Stromal cell of bone marrow (primary cell): ENCODE results near the gene DRAM1.
"Not testable (repeated sequence)": the region's sequence is repeated elsewhere in the genome, so short reads cannot be mapped to it uniquely, and the experiment has no call there.

Source experiments
- DNase-seq: peaks from one replicate; pipeline ENCODE4 v3.0.0-alpha.2; 2012; ENCODE audit warnings: low read depth

The DRAM1 gene, protein sequence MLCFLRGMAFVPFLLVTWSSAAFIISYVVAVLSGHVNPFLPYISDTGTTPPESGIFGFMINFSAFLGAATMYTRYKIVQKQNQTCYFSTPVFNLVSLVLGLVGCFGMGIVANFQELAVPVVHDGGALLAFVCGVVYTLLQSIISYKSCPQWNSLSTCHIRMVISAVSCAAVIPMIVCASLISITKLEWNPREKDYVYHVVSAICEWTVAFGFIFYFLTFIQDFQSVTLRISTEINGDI

DNA sequence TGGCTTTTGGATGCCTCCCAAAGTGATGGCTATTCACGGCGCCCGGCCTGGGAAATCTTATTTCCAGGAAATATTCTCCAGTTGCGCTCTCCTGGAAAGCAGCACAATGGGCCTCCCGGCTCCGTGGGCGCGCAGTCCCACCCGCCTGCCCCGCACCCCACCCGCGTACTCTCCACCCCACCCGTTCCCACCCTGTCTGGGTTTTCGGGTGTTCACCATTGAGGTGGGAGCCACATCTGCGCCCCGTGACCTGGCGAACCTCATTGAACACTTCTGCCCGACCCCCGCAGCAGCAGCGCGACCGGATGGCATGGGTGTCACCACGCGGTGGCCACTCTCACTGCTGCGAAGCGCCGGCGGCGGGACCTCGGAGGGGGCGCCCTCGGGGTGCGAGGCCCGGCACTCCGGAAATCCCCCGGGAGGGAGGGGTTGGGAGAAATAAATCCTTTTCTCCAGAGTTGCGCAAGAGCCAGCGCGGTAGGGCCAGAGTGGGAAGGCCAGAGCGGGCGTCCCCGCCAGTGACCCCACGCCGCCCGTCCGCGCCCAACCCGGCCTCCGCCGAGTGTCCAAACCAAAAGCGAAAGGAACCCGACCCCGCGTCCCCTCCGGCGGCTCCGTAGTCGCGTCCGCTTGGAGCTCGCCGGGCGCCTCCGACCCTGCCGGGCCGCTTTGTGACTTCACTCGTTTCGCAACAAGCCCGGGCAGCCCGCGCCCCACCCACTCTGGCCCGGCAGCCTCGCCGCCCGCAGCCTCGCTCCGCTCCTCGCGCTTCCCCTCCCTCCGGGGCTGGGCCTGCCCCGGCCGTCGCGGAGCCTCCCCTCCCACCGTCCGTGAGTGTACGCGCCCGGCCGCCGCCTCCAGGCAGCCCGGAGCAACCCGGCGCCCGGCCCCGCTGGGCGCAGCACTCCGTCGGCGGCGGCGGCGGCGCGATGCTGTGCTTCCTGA, at the start of gene DRAM1:
Gene DRAM1 (plus strand): TSS at position 720 of the 945 bp plus-strand sequence. CDS start 210 bp downstream, at position 930.
- DNase-seq = peak; percentile 83

DNA sequence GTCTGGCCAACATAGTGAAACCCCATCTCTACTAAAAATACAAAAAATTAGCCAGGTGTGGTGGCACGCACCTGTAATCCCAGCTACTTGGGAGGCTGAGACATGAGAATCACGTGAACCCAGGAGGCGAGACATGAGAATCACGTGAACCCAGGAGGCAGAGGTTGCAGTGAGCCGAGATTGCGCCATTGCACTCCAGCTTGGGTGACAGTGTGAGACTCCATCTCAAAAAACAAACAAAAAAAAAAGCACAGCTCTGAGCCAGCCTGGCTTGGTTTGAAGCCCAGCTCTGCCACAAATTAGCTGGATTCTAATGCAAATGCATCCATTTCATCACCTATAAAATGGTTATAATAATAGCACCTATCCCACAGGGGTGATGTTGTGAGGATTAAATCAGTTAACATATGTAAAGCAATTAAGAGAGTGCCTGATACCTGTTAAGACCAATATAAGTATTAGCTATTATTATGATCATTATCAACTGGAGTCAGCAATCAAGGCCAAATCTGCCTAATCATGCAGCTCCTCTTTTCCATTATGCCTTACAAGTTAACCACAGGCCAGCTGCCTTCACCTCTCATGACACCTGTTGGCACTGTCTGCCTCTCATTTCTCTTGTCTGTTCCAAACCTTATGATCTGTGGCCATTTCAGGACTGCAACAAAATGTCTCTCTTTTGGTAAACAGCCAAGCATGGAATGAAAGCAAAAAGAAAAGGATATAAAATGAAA, 48.8 kb upstream of the DRAM1 start:
- DNase-seq = no peak

DNA sequence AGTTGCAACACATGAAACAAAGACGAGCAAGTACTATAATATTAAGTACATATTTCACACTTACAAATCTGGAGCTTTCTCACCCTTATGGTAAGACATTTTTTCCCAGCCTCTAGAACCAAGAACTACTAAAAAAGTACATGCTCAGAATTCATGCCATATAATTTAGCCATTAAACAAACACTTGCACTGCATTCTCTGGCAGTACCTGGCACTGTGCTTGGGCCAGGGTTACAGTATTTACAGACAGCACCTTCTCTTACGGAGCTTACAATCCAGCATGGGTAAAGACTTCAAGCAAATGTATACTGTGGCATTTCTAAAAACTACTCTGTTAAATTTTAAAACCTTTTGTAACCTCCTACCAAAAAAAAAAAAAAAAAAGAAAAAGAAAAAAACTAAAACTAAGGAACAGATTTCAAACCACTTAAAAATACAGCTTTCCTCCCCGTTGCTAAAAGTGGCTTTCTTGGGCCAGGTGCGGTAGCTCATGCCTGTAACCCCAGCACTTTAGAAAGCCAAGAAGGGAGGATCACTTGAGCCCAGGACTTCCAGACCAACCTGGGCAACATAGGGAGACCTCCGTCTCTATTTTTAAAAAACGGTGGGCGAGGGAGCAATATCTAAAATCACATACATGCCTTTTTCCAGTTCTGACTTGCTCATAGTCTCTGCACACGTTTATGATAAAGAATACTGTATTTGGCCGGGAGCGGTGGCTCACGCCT, 47.6 kb upstream of the DRAM1 start:
- DNase-seq = no peak

DNA sequence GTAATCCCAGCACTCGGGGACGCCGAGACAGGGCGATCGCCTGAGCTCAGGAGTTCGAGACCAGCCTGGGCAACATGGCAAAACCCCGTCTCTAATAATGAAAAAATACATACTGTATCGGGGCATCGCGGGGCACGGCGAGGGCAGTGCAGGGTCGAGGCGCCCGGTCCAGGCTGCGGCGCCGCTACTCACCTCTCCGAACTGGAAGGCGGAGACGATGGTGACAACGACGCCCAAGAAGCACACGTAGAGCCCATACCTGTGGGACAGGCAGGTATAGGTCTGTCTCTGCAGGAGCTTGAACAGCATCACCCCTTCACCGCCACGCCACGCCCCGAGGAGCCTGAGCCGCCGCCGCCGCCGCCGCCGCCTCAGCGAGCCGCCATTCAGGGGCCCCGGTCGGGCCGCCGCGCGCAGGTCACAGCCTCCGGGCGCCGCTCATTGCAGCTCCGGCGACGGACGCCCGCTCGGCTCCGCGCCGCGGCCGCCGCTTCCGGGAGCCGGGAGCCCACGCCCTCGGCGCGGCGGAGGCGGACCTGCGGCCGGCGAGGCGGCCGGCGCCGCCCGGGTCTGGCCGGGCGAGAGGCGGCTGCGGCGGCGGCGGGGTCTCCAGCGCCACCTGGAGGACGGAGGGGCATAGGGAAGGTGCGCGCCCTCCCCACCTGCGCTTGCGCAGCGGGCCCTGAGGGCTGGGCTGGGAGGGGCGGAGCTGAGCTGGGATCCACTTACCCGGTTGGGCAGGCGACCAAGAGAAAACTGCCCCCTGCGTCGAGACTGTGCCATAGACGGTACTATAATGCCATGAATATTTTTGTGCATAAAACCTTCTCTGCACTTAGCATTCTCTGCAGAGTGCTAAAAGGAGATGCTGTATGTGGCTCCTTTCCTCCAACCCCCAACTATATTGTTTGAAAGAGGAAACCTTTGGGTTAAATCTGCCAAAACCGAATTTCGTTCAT, 46.7 kb upstream of the DRAM1 start, which contains the start of gene GNPTAB:
Gene GNPTAB (minus strand): TSS at position 593 of the 959 bp plus-strand sequence. CDS start 284 bp downstream, at position 309.
- DNase-seq = peak; percentile 75

DNA sequence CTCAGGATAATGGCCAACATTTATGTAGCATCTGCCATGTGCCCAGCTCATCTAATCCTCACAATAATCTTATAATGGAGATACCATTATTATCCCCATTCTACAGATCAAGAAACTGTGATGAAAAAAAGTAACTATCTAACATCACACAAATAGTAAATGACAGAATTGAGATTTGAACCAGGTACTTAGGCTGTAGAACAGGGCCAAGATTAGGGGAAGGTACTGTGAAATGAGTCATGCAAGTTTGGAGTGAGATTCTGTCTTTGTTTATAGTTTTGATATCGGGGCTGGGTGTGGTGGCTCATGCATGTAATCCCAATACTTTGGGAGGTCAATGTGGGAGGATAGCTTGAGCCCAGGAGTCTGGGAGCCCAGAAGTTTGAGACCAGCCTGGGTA, 45.4 kb upstream of the DRAM1 start:
- no peak for DNase-seq

DNA sequence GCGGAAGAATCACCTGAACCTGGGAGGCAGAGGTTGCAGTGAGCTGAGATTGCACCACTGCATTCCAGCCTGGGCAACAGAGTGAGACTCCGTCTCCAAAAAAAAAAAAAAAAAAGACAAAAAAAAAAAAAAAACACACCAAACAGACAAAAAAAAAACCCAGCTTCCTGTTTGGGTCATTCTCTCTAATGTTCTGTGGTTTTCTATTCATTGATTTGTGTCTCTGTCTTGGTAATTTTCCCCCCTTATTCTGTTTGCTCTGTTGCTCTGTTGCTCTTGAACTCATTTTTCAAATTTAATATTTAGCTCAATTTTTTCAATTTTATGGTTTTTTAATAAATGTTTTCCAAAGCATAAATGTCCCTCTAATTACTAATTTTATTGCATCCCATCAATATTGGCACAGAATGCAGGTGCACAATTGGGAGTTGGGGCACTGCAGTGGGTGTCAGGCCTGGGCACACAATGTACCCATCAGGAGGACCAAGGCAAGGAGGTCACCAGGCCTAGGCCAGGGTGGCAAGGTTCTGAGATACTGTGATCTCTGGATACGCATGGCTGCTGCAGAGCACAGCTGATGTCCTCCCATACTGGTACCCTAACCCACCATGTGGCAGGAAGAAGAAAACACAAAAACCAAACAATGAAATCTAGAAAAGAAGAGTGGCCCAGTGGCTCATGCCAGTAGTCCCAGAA, 38.6 kb upstream of the DRAM1 start:
- DNase-seq = no peak

DNA sequence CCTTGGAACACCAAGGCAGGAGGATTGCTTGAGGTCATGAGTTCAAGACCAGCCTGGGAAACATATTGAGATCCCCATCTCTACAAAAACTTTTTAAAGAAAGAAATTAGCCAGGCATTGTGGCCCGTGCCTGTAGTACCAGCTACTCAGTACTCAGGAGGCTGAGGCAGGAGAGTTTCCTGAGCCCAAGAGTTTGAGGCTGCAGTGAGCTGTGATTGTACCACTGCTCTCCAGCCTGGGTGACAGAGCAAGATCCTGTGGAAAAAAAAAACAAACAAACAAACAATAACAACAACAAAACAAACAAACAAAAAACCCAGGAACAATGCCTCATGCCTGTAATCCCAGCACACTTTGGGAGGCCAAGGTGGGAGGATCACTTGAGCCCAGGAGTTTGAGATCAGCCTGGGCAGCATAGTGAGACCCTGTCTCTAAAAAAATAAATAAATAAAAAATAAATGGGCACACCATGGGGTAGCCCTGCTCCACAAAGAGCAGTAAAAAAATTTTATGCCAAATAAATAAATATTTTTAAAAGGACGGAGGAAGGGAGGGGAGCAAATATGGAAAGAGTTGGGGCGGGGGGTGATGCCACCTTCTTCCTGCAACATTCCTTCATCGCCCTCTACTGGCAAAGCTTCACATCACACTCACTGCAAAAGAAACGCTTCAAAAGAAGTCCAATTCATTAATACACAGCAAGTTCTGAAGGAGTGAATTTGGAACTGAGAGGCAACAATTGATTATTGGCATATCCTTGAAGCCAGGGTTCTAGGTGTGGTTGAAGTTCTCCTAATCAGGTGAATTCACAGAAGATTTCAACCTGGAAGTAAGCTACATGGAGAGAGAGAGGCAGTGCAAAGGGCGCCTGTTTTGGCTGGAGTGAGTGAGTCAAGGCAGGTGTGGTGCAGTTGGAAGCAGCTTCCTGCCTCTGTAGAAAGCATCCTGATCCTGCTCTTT, 37.8 kb upstream of the DRAM1 start:
- DNase-seq = peak; percentile 47

DNA sequence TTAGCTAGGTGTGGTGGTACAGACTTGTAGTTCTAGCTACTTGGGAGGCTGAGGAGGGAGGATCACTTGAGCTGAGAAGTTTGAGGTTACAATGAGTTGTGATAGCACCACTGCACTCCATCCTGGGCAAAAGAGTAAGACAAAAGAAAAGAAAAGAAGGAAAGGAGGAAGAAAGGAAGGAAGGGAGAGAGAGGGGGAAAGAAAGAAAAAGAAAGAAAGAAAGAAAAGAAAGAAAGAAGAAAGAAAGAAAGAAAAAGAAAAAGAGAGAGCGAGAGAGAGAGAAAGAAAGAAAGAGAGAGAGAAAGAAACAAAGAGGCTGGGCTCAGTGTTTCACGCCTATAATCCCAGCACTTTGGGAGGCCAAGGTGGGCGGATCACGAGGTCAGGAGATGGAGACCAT, 36.3 kb upstream of the DRAM1 start:
- DNase-seq = no peak

DNA sequence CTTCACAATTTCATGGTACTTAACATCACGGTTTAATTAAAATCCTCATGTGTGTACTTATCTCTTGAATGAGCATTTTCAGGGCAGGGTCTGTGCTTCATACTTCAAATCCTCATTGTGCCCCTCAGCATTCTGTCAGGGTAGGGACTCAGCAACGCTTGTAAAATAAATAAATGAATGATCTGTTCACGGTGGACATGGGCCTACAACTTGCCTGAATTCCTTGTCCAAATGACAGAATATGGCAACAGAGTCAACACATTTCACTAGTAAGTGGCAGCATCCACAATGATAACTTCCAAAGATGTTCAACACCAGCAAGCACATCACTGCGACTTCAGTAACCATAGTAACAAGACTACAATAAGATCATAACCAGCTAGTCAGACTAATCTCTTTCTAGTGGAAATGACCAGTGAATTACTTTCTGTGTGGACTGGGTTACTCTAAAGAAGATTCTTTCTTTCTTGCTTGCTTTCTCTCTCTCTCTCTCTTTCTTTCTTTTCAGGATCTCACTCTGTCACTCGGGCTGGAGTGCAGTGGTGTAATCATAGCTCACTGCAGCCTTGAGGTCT, 32.2 kb upstream of the DRAM1 start:
- no peak for DNase-seq

DNA sequence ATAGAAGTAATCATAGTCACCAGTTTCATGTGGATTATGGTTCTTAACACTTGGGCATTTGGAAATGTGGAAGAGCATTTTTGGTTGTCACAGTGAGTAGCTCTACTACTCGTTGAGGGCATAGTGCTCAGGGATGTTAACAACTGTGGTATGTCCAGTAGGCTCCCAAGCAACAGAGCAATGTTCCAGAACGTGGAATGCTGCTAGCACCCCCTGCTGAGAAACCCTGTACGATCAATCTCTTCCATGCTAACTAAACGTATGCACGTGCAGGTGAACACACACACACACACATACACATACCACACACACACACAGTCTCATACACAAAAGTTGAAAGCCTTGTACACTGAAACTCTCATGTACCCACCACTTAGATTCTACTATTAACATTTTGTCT, 30.1 kb upstream of the DRAM1 start:
- no peak for DNase-seq

DNA sequence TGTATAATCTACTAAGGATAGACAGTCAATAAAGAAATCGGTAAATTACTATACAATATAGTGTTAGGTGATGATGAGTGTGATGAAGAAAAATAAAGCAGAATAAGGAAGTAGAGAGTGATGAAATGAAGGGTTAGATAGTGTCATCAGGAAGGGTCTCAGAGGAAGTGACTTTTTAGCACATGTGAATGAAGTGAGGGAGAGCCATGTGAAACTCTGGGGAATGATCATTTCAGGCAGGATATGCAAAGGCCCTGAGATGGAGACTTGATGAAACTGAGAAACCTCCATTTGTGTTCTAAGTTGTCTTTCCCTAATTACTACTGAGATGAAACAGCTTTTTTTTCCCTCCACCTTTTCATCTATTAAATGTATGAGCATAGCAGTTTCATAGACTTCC, 27.2 kb upstream of the DRAM1 start:
- no peak for DNase-seq

DNA sequence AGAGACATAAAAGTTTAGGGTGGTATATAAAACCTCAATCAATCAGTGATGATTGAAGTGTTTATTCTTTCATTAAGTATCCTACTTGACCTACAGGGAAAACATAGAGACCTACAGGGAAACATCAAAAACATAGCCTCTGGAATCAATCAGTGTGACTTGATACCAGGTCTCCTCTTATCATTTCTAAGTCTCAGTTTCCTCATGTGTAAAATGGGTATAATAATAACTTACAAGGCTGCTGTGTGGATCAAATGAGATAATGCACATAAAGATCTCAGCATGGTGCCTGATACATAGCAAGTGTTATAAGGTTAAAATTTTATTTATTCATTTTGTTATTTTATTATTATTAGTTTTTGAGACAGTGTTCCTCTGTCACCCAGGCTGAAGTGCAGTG, 24.4 kb upstream of the DRAM1 start:
- DNase-seq = no peak

DNA sequence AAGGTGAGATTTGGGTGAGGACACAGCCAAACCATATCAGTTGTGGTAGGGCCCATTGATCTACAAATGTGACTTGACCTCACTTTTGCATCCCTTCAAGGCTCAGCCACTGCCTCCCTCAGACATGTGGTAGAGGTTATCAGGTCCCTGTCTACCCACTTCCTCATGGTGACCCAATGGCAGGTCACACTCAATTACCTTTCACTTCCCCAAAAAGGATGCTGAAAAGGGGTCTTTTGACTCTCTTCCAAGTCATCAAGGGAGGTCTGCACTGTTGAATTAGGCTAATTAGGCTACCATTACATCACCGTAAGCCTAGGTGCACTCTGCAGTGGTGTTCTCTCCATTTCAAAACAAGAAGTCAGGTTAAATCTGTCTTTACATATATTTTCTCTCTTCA, 22.6 kb upstream of the DRAM1 start:
- no peak for DNase-seq

DNA sequence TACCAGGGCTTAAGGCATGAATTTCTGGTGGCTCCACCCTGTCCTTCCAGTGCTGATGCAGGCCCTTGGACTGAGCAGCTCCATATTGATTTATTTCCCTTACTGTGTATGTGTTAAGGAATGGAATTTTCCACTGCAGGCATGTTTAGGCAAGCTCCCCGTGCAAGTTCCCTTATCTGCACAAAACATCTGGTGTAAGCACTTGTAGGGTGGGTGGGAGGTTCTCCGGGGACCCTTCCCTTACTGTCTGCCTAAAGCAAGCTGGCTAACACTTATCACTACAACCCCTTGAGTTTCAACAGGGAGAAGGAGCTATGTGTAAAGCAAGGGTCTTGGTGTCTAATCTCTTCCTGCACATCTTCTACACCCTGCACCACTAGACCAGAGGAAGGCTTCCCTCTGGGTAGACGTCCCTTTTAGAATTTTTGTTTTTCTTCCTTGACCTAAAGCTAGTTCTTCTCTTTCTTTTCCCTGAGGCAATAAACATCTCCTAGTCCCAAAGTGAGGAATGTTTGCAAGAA, 22.0 kb upstream of the DRAM1 start:
- no peak for DNase-seq

DNA sequence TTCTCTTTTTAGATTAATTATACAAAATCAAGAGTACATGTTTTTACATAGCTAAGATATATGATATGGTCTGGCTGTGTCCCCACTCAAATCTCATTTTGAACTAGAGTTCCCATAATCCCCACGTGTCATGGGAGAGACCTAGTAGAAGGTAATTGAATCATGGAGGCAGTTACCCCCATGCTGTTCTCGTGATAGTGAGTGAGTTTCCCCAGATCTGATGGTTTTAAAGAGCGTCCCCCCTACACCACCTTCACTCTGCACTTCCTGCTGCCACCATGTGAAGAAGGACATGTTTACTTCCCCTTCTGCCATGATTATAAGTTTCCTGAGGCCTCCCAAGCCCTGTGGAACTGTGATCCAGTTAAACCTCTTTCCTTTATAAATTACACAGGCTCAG, 21.4 kb upstream of the DRAM1 start:
- DNase-seq = no peak

DNA sequence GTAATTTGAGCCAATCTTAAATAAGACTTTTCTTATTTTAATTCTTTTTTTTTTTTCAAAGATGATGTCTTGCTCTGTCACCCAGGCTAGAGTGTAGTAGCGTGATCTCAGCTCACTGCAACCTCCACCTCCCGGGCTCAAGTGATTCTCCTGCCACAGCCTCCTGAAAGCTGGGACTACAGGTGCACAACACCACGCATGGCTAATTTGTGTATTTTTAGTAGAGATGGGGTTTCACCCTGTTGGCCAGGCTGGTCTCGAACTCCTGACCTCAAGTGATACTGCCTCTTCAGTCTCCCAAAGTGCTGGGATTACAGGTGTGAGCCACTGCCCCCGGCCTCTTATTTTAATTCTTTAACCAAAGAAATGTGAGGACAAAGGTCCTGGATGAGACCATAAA, 20.8 kb upstream of the DRAM1 start:
- DNase-seq = not testable (repeated sequence)

DNA sequence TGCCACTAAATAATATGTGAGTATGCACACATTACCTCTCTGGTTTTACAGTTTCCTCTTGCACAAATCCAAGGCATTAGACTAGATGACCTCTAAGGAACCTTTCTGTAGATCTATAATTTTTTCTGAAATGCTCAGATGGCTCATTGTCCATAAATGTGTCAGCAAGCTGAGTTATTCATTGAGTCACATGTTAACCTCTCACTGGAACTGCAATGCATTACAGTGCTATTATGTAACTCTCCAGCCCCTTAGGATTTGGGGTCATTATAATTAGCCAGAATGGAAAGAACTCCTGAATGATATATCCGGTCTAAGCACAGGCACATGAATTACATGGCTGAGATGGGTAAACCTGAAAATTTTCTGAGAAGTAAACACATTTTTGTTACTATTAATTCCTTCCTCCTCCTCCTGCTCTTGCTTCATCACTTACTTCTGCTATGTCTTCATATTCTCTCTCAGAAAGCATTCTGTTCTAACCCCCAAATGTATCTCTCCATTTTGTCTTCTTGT, 20.3 kb upstream of the DRAM1 start:
- DNase-seq = peak; percentile 94

DNA sequence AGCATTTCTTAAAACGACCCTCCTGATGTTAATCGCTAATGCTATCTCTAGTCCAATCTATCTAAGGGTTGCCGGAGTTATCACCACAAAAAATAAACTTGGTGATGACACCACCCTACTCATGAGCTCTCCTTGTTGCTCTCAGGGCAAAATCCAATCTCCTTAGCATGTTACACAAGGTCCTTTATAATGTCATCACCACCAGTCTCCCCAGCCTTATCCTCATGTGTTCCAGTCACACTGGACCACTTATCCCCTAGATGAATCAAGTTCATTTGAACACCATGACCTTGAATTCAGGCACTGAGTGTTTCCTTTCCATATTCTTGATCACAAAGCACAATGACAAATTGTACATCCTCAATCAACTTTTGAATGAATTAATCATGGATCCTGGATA, 19.0 kb upstream of the DRAM1 start:
- no peak for DNase-seq
